AG04450 (cell line): Measurements from ENCODE around the gene FBXO31. TPM values are rescaled to one million over a fixed set of nuclear protein-coding genes. Genes with fewer than 3 reads are reported as not detected.

Experiments used
- CTCF ChIA-PET: fragments of 300-600, 350-600 bp; formaldehyde crosslinking; extraction: SDS; loops from one replicate; lab custom pipeline; 2022; ENCODE audit warnings: antibody characterized with exemption, inconsistent platforms; lab: Charles Lee
- POLR2A ChIA-PET: fragments of 350-600 bp; formaldehyde crosslinking; extraction: SDS; loops from one replicate; lab custom pipeline; 2021; ENCODE audit warnings: antibody characterized with exemption, inconsistent platforms; lab: Yijun Ruan, JAX
- DNase-seq: peaks from one replicate; pipeline ENCODE4 v3.0.0-alpha.2; 2011; ENCODE audit warnings: low read depth, low spot score
- H3K27ac ChIP-seq: one replicate; pipeline ENCODE4 v1.5.1; 2012; ENCODE audit warnings: low read depth, low read length, control low read depth
- H3K27me3 ChIP-seq: one replicate; pipeline ENCODE4 v1.6.0; 2012; ENCODE audit warnings: low read length; ENCODE audit not compliant: control insufficient read depth, insufficient read depth
- H3K4me3 ChIP-seq: 2 replicates; pipeline ENCODE4 v1.5.1; 2011; ENCODE audit warnings: mild to moderate bottlenecking, low read depth, low read length, control low read depth
- H3K9me3 ChIP-seq: 2 replicates; pipeline ENCODE4 v1.5.1; 2012; ENCODE audit warnings: low read length; ENCODE audit not compliant: control insufficient read depth, insufficient read depth
- polyA plus RNA-seq: library from polyadenylated mRNA; depleted of rRNA; stranded (reverse); fragments of >200 nt; gene quantifications from 2 replicates; pipeline ENCODE4 v1.2.3, GENCODE V29; 2011
- TF ChIP-seq, protein P1 (sequence below): IDR thresholded peaks from 2 replicates; pipeline ENCODE4 v1.5.1; 2011; ENCODE audit warnings: low read depth, low read length, control low read depth, inconsistent platforms

Gene FBXO31
- polyA plus RNA-seq, 1 experiment = 16.3 TPM

DNA sequence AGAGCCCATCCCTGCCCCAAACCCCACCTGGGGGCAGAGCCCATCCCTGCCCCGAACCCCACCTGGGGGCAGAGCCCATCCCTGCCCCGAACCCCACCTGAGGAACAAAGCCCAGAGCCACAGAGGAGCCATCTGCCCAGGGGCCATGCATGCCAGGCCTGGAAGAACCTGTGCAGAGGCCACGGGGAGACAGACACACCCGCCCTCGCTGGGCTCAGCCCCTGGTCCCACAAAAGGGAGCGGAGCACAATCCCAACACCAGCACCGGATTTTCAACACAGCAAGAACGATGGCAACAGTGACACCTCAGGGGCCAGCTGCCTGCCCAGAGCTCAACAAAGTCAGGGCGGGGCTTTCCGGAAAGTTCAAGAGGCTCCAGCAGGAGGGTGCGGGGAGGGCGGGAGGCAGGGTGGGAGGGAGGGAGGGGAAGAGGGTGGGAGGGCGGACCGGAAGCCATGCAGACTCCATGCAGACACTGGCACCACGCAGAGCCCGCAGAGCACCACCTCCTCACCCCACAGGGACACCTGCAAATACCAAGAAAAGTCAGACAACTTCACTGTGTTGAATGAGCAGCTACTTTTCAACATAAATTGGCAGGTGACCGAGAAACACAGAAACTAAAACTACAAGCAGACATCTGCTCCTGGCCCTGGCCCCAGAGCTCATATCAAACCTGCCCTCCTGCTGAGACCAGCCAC is 38.5 kb downstream of the FBXO31 start:
- Histone ChIP-seq H3K27ac (no peak overlapping the region), H3K9me3 (no peaks in the 10 kb centered on the region; the same call in 1 of the 2 replicates), H3K4me3 (no peak overlapping the region), H3K27me3 (no peaks in the 10 kb centered on the region)
- ChIA-PET CTCF (interaction anchor here (0.5 kb wide), 1 partner anchor 19 kb away, joined by 3 read pairs; no protein-coding TSS in a partner anchor), POLR2A (no interaction called here)
- TF ChIP-seq, protein P1, sequence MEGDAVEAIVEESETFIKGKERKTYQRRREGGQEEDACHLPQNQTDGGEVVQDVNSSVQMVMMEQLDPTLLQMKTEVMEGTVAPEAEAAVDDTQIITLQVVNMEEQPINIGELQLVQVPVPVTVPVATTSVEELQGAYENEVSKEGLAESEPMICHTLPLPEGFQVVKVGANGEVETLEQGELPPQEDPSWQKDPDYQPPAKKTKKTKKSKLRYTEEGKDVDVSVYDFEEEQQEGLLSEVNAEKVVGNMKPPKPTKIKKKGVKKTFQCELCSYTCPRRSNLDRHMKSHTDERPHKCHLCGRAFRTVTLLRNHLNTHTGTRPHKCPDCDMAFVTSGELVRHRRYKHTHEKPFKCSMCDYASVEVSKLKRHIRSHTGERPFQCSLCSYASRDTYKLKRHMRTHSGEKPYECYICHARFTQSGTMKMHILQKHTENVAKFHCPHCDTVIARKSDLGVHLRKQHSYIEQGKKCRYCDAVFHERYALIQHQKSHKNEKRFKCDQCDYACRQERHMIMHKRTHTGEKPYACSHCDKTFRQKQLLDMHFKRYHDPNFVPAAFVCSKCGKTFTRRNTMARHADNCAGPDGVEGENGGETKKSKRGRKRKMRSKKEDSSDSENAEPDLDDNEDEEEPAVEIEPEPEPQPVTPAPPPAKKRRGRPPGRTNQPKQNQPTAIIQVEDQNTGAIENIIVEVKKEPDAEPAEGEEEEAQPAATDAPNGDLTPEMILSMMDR = no peak
- no peak for DNase-seq

DNA sequence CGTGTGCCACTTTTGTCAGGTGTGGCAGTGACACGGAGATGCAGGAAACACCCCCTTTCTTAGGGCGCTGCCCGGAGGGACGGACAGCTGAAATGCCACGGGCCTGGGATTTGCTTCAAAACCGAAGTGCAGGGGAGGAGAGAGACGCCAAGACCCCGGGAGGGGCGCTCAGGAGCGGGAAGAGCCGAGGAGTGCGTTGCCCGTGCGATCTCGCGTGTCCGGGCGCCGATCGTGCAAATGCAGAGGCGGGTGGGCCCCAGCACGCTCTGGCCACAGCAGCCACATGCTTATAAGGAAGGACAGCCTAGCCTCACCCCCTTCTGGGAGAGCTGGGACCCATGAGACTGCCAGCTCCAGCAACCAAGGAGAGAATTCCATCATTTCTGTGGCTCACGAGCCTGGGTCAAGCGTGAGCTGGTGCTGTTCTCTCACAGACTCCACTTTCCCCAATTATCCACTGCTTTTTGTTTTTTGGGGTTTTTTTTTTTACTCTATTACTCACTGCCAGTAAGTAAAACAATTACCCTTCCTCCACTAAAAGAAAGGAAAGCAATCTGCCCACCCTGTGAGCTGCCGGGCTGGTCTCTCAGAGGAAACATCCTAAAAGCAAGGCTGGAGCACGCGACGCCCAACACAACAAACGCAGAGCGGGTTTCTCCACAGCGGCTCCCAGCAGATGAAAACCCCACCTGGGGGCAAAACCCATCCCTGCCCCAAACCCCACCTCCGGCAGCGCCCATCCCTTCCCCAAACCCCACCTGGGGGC is 39.2 kb downstream of the FBXO31 start:
- ChIA-PET POLR2A (no interaction called here), CTCF (interaction anchor here (0.5 kb wide), 1 partner anchor 20 kb away, joined by 3 read pairs; no protein-coding TSS in a partner anchor)
- H3K27ac ChIP-seq = no peak overlapping the region
- DNase-seq = no peak
- no peaks in the 10 kb centered on the region; the same call in 1 of the 2 replicates for H3K9me3 ChIP-seq
- TF ChIP-seq, protein P1 = no peak
- no peaks in the 10 kb centered on the region for H3K27me3 ChIP-seq
- no peak overlapping the region for H3K4me3 ChIP-seq

DNA sequence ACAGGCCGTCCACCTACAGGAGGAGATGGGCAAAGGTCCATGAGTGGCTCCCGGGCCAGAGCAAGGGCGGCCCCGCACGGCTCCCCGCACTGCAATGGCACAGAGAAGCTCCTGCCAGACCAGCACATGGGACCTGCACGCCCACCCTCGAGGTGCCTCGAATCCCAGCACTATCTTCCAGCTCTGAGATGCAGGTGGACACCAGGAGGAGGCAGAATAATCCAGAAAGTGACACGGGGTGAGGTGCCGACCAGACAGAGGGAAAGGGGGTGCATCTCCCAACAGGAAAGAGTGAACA is 39.9 kb downstream of the FBXO31 start:
- TF ChIP-seq, protein P1 = no peak
- no peak overlapping the region for H3K4me3 ChIP-seq
- H3K27ac ChIP-seq = no peak overlapping the region
- CTCF ChIA-PET = no interaction called here
- no peak for DNase-seq
- H3K27me3 ChIP-seq = no peaks in the 10 kb centered on the region
- POLR2A ChIA-PET = no interaction called here
- no peaks in the 10 kb centered on the region; the same call in 1 of the 2 replicates for H3K9me3 ChIP-seq

DNA sequence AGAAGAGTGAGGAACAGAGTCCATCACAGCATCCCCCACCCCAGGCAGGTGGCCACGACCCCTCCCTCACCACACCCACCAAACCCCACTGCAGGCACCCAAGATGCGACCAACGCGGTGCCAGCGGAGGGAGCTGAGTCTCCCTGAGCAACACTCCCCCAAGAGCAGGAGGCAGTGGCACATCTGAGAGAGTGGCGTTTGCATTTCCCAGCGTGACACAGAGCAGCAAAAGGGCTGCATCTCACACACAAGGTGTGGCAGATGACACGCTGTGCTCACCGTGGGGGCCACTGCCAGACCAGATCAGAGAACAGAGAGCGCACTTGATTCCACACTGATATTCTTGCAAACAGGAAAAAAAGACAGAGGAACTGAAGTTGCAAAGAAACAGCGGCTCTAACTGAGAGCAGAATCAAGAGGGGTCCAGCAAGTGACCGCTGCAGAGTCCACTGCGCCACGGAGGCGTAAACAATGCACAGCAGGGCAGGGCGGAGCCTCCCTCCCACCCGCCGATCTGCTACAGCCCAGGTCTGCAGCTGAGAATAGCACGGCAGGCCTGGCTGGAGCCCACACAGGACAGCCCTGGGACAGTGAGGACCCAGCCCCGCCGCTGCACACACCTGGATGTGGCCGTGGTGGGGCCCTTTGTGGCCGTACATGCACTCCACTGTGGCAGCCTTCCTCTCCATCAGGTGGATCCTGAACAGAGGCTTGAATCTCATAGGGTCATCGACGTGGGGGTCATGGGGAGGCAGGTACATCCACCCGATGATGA is 40.4 kb downstream of the FBXO31 start:
- TF ChIP-seq, protein P1 = no peak
- no peaks in the 10 kb centered on the region; the same call in 1 of the 2 replicates for H3K9me3 ChIP-seq
- H3K27ac ChIP-seq = no peak overlapping the region
- ChIA-PET POLR2A (no interaction called here), CTCF (no interaction called here)
- DNase-seq = no peak
- no peaks in the 10 kb centered on the region for H3K27me3 ChIP-seq
- H3K4me3 ChIP-seq = no peak overlapping the region
